Bronchial epithelial cell (primary cell): ENCODE data around the gene NLK. TPM values are rescaled to one million over a fixed set of nuclear protein-coding genes. Genes with fewer than 3 reads are reported as not detected.

Experiments
- DNase-seq: peaks from one replicate; pipeline ENCODE4 v3.0.0-alpha.2; 2010; ENCODE audit warnings: low read depth
- FAIRE-seq: peaks from 2 replicates; lab custom pipeline; 2011; peaks lifted over from hg19 to GRCh38; lab: Jason Lieb, UNC
- H3K27me3 ChIP-seq: 2 replicates; pipeline ENCODE4 v1.5.1; 2011; ENCODE audit warnings: low read length; ENCODE audit not compliant: control insufficient read depth, insufficient read depth
- H3K36me3 ChIP-seq: 2 replicates; pipeline ENCODE4 v1.5.1; 2011; ENCODE audit warnings: low read length; ENCODE audit not compliant: control insufficient read depth, insufficient read depth
- H3K4me3 ChIP-seq: 2 replicates; pipeline ENCODE4 v1.5.1; 2011; ENCODE audit warnings: mild to moderate bottlenecking, low read depth, low read length, control low read depth
- CTCF ChIP-seq: IDR thresholded peaks from 2 replicates; pipeline ENCODE4 v1.5.1; 2011; ENCODE audit warnings: mild to moderate bottlenecking, moderate library complexity, low read length, control low read depth, inconsistent platforms; ENCODE audit not compliant: insufficient read depth, severe bottlenecking
- total RNA-seq: library from RNA; depleted of rRNA; stranded (reverse); fragments of >200 nt; gene quantifications from 2 replicates; pipeline ENCODE4 v1.2.1, GENCODE V29; 2014

NLK gene
- total RNA-seq, 1 donor from 2014 or later, result 11.3 TPM

- no peak for DNase-seq
- Histone ChIP-seq H3K36me3 (peaks cover 4% of the 10 kb centered on the region), H3K4me3 (no peak overlapping the region), H3K27me3 (no peaks in the 10 kb centered on the region)
- no peak for FAIRE-seq
- no peak for TF ChIP-seq CTCF
These were observed 154.2 kb downstream of the NLK start for GRCh38 chr17:28196636-28197035.

GRCh38 chr17:28199115-28199514 lies 156.6 kb downstream of the NLK start:
- FAIRE-seq (no peak), DNase-seq (no peak)
- TF ChIP-seq CTCF, result no peak

GRCh38 chr17:28199728-28200127 lies 157.3 kb downstream of the NLK start:
- peaks cover 3% of the 10 kb centered on the region for H3K36me3 ChIP-seq
- FAIRE-seq, result no peak
- no peak for TF ChIP-seq CTCF

More at GRCh38 chr17:28199115-28199514, 156.6 kb downstream of the NLK start:
- Histone ChIP-seq H3K36me3 (peaks cover 3% of the 10 kb centered on the region), H3K27me3 (no peaks in the 10 kb centered on the region), H3K4me3 (no peak overlapping the region)

GRCh38 chr17:28201315-28201714 lies 158.8 kb downstream of the NLK start:
- no peak for TF ChIP-seq CTCF
- peaks cover 2% of the 10 kb centered on the region for H3K36me3 ChIP-seq
- DNase-seq (no peak), FAIRE-seq (no peak)
- H3K4me3 ChIP-seq, result no peak overlapping the region
- H3K27me3 ChIP-seq, result no peaks in the 10 kb centered on the region

More at GRCh38 chr17:28199728-28200127, 157.3 kb downstream of the NLK start:
- H3K27me3 ChIP-seq, result no peaks in the 10 kb centered on the region
- H3K4me3 ChIP-seq, result no peak overlapping the region
- DNase-seq, result no peak

- Histone ChIP-seq H3K36me3 (no peaks in the 10 kb centered on the region), H3K27me3 (no peaks in the 10 kb centered on the region), H3K4me3 (no peak overlapping the region)
- peak; percentile 40 for FAIRE-seq
- no peak for DNase-seq
- no peak for TF ChIP-seq CTCF
These were observed 161.8 kb downstream of the NLK start for GRCh38 chr17:28204244-28204643.

GRCh38 chr17:28204751-28205150 lies 162.3 kb downstream of the NLK start:
- TF ChIP-seq CTCF, result no peak
- DNase-seq (peak; percentile 65), FAIRE-seq (peak; percentile 96)
- Histone ChIP-seq H3K27me3 (no peaks in the 10 kb centered on the region), H3K36me3 (no peaks in the 10 kb centered on the region), H3K4me3 (no peak overlapping the region)
